SJCRH30 (cell line): ENCODE measurements around the gene TRA2A. TPM values are rescaled to one million over a fixed set of nuclear protein-coding genes. Genes with fewer than 3 reads are reported as not detected.

Experiments used
- DNase-seq, 2 experiments: peaks; one replicate each; pipeline ENCODE4 v3.0.0-alpha.2; 2015 to 2020
- H3K27ac ChIP-seq: fragments of 250-450 bp; sonication (Bioruptor Pico); 2 replicates; pipeline ENCODE4 v1.5.1; 2020; ENCODE audit warnings: mild to moderate bottlenecking, moderate library complexity
- H3K27me3 ChIP-seq: fragments of 250-450 bp; sonication (Bioruptor Pico); 2 replicates; pipeline ENCODE4 v1.5.1; 2020; ENCODE audit warnings: mild to moderate bottlenecking, moderate library complexity
- H3K36me3 ChIP-seq: fragments of 250-450 bp; sonication (Bioruptor Pico); 2 replicates; pipeline ENCODE4 v1.5.1; 2020; ENCODE audit warnings: mild to moderate bottlenecking, moderate library complexity
- H3K4me1 ChIP-seq: fragments of 250-450 bp; sonication (Bioruptor Pico); 2 replicates; pipeline ENCODE4 v1.5.1; 2020; ENCODE audit warnings: mild to moderate bottlenecking, moderate library complexity
- H3K4me3 ChIP-seq: fragments of 250-450 bp; sonication (Bioruptor Pico); 2 replicates; pipeline ENCODE4 v1.5.1; 2020; ENCODE audit warnings: mild to moderate bottlenecking, moderate library complexity
- H3K9me3 ChIP-seq: fragments of 250-450 bp; sonication (Bioruptor Pico); replicated peaks from 2 replicates; pipeline ENCODE4 v1.5.1; 2020; ENCODE audit warnings: mild to moderate bottlenecking, moderate library complexity
- total RNA-seq: library from RNA; depleted of rRNA; stranded (reverse); fragments of >200 nt; shearing (Covaris generic); gene quantifications from 2 replicates; pipeline ENCODE4 v1.2.3, GENCODE V29; 2014

Gene TRA2A
- total RNA-seq, 1 experiment from 2014 or later = 50.0 TPM

DNA sequence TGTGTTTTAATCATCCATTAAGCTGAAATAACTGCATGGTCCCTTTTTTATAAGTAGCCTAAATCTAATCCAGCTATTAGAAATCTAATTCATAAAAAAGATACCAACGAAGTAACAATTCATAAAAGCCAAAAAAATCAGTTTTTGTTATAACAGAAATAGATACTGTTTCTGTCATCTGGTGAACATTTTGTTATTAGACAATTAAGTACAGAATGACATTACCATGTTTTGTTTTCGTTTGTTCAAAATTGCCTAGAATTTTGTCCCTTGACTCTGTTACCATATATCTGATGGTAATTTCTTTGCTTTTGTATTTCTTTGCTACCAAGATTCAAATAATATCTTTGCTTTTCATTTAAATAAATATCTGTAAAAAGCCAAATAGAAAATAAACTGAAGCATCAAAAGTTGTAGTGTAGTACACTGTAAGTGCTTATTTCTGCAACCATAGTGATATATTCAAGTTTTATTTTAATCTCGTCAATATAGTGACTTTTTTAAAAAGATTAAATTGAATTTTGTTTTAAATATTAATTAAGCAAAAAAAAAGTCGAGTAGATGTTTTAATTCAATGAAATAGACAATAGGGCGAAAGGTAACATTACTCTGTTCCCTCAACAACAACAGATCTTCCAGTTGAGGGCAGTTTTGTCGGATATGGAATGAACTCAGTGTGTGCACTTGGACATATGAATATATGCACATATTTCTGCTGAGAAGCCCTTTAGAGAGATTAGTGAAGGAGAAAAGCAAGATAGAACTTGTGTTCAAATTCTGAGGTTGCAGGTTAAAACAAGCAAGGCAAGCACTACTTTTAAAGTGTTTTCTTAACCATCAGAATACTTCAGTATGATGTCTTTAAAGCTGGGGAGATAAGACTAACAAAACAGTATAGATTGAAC is 53.6 kb downstream of the TRA2A start:
- Histone ChIP-seq H3K9me3 (no peaks in the 10 kb centered on the region), H3K27ac (no peak overlapping the region), H3K4me3 (no peak overlapping the region), H3K4me1 (peaks cover 10% of the 10 kb centered on the region), H3K27me3 (no peaks in the 10 kb centered on the region), H3K36me3 (peaks cover 4% of the 10 kb centered on the region; the same call in 1 of the 2 replicates)
- no peak for DNase-seq

DNA sequence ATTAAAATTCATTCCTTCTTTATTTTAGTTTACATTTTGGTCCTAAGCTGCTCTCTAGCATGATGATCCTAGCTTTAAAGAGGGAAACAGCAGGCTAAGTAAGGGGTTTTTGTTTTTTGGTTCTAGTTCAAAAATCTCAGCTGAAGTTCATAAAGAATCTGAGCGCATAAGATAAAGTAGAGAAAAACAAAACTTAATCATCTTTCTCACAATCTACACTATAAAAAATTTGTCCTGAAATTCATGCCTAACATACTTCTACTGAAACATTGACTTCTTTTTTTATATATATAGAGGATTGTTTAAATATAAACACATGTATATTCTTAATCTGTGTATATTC is 54.7 kb downstream of the TRA2A start:
- Histone ChIP-seq H3K4me1 (peaks cover 12% of the 10 kb centered on the region), H3K27ac (peak overlapping the region; percentile 11; the same call in 1 of the 2 replicates), H3K4me3 (peak overlapping the region; percentile 87; the same call in 1 of the 2 replicates), H3K36me3 (peaks cover 4% of the 10 kb centered on the region; the same call in 1 of the 2 replicates), H3K9me3 (no peaks in the 10 kb centered on the region), H3K27me3 (no peaks in the 10 kb centered on the region)
- DNase-seq = no peak

DNA sequence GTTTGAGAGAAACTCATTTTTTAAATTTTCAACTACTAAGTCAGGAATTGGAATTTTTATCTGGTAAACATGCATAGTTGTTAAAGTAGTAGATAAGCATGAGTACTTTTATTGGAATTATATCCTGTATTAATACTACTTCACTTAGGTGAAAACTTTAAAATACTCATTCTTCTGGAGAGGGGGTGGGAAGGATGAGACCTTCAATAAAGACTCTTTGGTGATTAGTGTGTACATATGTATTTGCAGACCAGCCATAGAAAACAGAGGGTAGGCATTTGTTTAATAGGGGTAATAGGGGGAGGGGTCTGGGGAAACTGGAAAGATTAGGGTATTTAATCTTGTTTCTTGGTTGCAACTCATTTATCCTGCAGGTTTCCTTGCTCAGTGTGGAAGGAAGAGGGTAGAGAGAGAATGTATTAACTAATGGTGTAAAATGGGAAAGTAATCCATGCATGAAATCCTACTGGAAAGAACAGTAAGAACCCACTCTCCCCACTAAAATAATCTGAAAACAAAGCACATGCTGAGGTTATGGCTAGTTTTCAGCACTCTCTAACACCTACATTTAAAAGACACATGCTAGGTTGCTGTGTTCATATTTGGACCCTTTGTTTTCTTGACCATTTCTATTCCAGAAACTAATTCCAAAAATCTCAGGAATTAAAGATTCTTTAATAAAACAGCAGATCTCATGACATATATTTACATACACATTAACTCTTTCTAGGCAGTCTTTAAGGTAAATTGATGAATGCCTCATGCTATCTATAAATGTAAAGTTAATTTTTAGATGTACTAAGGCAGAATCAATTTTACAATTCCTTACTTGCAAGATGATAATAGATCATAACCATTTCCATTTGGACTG is 55.3 kb downstream of the TRA2A start:
- Histone ChIP-seq H3K4me1 (peaks cover 12% of the 10 kb centered on the region), H3K27ac (peak overlapping the region; percentile 11; the same call in 1 of the 2 replicates), H3K9me3 (no peaks in the 10 kb centered on the region), H3K4me3 (peak overlapping the region; percentile 87), H3K36me3 (peaks cover 4% of the 10 kb centered on the region; the same call in 1 of the 2 replicates), H3K27me3 (no peaks in the 10 kb centered on the region)
- DNase-seq = peak in 1 of 2 experiments; percentile 44

DNA sequence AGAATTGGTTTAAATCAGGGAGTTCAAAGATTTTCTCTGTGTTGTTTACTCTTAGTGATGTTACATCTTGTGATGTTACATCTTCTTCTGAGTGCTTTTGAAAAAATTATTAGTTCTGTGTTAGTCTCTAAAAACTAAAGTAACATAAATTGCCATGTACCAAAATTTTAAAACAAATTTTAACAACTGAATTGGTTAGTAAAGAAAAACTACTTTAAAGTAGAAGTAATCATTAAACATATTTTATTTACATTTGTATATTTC is 56.3 kb downstream of the TRA2A start:
- Histone ChIP-seq H3K36me3 (peaks cover 4% of the 10 kb centered on the region; the same call in 1 of the 2 replicates), H3K27me3 (no peaks in the 10 kb centered on the region), H3K27ac (peak overlapping the region; percentile 94), H3K9me3 (no peaks in the 10 kb centered on the region), H3K4me1 (peaks cover 12% of the 10 kb centered on the region), H3K4me3 (peak overlapping the region; percentile 87)
- no peak for DNase-seq

DNA sequence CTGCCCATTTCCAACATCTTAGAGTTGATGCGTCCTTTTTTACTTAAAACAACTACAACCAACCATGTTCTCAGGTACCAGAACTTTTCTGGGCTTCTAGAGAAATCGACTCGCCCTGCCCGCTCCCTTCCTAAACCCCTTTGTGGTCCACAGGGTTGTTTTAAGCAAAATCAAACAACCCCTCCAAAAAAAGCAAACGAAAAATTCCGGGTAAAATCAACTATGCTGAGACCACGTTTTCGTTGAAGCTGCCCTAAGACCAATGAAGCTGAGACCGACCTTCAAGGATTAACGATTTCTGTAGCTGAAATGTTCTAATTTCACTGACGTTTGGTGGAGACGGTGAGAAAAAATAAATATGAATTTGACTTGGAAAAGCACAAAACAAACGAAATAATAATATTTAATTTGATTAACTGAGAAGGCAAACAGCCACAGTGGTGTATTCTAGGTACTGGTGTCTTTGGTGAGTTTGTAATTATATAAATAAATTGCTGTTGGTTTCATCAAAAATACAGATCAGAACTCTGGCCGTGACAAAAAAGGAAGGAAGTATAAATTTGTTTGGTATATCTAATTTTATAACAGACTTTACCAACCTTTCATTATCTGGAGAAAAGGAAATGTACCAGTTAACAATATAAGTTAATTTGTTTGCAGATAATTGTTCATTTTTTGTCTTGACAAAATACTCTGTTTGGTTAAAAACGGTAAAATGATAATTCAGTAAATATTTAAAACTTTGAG is 56.8 kb downstream of the TRA2A start:
- Histone ChIP-seq H3K36me3 (peaks cover 4% of the 10 kb centered on the region; the same call in 1 of the 2 replicates), H3K27ac (peak overlapping the region; percentile 94), H3K27me3 (no peaks in the 10 kb centered on the region), H3K4me1 (peaks cover 12% of the 10 kb centered on the region), H3K9me3 (no peaks in the 10 kb centered on the region), H3K4me3 (peak overlapping the region; percentile 87)
- no peak for DNase-seq

DNA sequence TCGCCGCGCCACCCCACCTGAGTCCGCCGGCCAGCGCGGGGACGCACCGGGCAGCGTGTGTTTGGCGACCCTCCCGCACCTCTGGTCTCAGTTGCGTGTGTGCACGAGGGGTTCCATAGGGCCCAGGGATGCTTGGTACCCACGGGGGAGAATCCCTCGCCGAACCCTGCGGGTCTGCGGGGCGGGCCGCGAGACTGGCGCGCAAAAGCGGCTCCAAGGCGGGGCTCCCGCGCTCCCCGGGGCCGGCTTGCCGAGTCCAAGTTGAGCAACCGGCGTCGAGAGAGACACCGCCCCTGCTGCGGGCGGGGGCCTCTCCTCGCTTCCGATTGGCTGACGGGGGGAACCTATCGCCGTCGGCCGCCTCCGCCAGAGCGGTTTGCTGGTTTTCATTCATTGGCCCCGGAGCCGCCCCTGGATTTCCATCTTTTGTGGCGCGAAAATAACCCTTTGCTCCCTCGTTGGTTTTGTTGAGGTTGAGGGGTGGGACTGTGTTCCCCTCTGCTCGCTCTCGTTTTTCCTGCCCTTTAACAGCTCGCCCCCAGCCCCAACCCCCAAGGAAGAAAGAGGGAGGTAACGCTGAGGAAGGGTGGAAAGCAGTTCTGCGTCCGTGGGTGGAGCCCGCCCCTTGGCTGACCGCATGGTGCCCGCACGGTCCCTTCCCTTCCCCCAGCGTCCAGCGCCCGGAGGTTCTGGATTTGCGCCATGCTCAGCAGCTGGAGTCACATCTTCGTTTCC is 57.5 kb downstream of the TRA2A start:
- Histone ChIP-seq H3K36me3 (no peaks in the 10 kb centered on the region), H3K4me1 (peaks cover 12% of the 10 kb centered on the region), H3K27me3 (no peaks in the 10 kb centered on the region), H3K9me3 (no peaks in the 10 kb centered on the region), H3K4me3 (peak overlapping the region; percentile 87), H3K27ac (peak overlapping the region; percentile 94)
- peak; percentile 99 to 100 for DNase-seq

DNA sequence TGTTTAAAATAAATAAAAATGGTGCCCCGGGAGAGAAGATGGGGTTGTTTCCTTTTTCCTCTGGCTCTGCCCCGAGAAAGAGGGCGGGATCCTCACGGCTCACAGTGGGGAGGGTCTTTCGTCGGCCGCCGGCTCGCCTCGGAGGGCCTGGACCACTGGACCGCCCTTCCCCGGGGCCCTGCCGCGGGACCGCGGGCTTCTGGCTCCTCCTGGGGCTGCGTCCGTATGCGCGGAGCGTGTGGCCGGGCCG is 58.0 kb downstream of the TRA2A start:
- Histone ChIP-seq H3K36me3 (no peaks in the 10 kb centered on the region), H3K4me3 (peak overlapping the region; percentile 87), H3K4me1 (peaks cover 12% of the 10 kb centered on the region), H3K27ac (peak overlapping the region; percentile 94), H3K9me3 (no peaks in the 10 kb centered on the region), H3K27me3 (no peaks in the 10 kb centered on the region)
- peak; percentile 75 to 77 for DNase-seq

DNA sequence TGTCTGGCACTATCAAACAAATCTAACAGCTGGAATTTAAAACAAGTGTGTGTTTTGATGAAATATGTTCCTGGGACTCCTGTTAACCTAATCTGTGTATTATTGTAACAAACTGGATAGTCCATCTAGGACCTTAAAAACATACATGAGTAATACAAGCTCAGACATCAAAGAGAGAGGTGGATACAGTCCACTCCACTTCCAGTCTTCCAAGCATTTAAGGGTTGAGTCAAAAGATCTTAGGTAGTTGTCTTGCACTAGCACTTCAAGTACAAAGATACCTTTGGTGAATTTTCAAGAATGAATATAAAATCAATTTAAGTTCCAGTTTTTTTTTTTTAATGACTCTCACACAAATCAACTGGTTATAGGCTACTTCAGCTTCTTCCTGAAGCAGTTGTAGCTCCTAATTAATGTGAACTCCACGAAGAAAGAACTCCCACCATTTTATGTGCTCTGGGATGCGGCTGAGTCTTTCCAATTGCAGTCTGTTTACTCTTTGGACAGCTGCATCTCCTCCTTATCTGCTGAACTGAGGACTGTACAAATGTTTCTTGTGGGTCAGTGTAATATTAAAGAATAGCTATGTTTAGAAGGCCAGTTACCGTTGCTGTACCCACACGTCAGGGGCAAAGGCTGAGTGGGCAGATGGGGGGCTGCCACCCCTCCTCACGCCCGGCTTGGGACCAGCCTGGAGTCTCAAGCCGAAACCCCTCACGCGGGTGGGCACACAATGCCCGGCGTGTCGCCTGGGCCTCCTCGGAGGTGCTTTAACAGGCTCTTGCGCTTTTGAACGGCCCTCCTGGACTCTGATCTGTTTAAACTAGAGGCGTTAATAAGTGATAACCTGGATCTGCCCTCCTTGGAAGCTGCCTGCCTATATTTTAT is 58.6 kb downstream of the TRA2A start:
- H3K4me3 ChIP-seq = peak overlapping the region; percentile 87
- peak; percentile 52 to 74 for DNase-seq
- H3K27me3 ChIP-seq = no peaks in the 10 kb centered on the region
- H3K36me3 ChIP-seq = no peaks in the 10 kb centered on the region
- H3K4me1 ChIP-seq = peaks cover 12% of the 10 kb centered on the region
- no peaks in the 10 kb centered on the region for H3K9me3 ChIP-seq
- H3K27ac ChIP-seq = peak overlapping the region; percentile 94

DNA sequence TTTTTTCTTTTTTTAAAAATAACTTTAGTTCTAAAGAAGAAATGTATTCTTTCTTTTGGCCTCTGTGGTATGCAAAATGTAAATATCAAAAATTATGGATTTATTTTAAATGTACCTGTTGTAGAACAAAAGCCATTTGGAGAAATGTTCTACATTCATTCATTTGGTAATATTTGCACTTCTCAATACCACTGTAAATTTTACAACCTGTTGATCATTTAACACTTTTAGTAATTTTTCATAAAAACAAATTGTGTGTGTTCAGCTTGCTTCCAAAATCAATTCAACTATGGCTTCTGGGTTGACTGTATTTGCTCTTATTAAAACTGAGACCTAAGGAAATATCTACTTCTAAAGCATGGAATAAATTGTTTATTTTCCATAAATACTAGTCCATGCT is 59.2 kb downstream of the TRA2A start:
- DNase-seq = no peak
- Histone ChIP-seq H3K36me3 (no peaks in the 10 kb centered on the region), H3K27ac (peak overlapping the region; percentile 94), H3K4me3 (peak overlapping the region; percentile 87), H3K4me1 (peaks cover 9% of the 10 kb centered on the region), H3K9me3 (no peaks in the 10 kb centered on the region), H3K27me3 (no peaks in the 10 kb centered on the region)

DNA sequence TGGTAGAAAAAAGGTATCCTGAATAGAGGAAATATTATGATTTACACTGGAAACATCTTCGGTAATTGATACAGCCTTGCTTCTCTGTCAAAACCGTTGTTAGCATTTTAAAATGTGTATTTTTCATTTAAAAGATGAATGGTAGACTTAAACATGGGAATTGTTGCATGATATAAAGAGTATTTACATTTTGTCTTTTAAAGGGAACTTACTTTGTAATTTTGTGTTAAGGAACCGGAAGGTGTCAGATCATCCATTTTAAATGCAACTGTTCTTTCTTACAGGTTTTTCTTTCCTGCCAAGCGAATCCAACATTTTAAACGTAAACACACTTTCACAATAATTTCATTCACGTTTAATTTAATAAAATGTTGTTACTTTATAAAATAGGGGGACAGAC is 59.7 kb downstream of the TRA2A start:
- peak overlapping the region; percentile 94 for H3K27ac ChIP-seq
- no peaks in the 10 kb centered on the region for H3K36me3 ChIP-seq
- H3K4me3 ChIP-seq = peak overlapping the region; percentile 87
- no peaks in the 10 kb centered on the region for H3K27me3 ChIP-seq
- H3K4me1 ChIP-seq = peaks cover 7% of the 10 kb centered on the region
- peak in 1 of 2 experiments; percentile 35 for DNase-seq
- no peaks in the 10 kb centered on the region for H3K9me3 ChIP-seq

DNA sequence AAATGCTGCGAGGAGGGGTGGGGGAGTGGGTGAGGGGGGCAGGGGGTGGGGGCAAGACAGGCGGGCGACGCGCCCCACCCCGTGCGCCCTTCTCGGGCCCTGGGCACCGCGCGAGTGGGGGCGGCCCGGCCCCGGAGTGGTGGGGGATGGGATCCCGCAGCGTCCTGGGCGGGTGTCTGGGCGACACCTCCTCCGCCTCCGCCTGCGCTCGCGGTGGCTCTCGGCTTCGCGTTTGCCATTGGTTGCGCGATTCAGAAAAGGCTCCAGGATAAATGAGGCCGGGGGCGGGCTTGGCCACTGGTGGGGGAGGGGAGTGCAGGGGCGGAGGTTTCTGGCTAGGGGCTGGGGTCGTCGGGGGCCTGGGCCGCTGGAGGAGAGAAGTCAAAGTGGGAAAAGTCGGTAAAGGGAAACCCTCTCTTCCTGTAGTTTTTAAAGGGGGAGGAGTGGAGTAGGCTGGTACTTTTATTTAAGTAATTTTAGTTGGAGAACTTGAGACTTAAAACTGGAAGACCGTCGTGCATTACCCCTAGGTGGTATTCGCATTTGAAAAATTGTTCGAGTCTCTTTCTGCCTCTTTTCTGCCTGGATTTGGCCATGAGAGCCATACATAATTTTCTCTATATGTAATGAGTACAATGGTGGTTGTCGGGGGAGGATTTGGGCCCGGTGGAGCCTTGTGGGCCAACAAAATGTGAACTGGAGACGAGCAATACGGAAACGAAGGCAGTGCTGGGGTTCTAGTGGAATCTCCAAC is 60.5 kb downstream of the TRA2A start:
- H3K27ac ChIP-seq = peak overlapping the region; percentile 94
- no peaks in the 10 kb centered on the region for H3K27me3 ChIP-seq
- DNase-seq = peak; percentile 95
- peaks cover 5% of the 10 kb centered on the region for H3K4me1 ChIP-seq
- no peaks in the 10 kb centered on the region; the same call in 1 of the 2 replicates for H3K36me3 ChIP-seq
- no peaks in the 10 kb centered on the region for H3K9me3 ChIP-seq
- peak overlapping the region; percentile 87 for H3K4me3 ChIP-seq

DNA sequence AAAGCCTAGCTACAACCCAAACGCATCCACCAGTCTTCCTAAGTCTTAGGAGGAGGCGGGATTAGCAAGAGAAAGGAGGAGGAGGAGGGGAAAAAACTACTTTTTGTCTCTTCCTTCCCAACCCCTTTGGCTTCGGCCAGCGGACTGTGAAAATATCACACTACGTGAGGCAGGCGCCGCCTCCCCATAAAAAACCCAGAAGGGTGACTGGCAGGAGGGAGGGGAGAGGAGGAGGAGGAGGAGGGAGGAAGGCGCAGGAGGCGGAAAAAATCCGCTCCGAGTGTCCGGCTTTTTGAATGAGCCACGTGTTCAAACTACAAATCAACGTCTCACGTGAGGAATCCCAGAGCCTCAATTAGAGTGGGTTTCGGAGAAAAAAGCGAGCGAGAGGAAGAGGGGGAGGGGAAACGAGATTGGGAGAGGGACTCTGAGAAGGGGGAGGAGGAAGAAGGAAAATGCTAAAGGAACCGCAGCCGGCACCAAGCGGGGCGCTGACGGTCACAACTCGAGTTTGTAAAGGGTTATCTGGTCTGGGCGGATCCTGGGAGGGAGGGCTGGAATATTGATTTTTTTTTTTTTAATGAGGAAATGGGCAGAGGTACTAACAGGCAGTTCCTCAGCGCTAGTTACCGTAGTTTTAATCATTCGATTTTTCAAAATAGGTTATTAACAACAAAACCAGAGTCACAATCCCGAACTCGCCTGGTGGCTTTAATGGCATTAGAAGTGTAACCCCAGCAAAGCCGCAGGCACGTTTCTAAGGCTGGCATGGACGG is 61.3 kb downstream of the TRA2A start, which contains the start of gene IGF2BP3:
IGF2BP3 (minus strand) TSS at position 162 of the 776 bp plus-strand sequence. CDS start 381 bp downstream, outside the sequence.
- H3K9me3 ChIP-seq = no peaks in the 10 kb centered on the region
- peak within 1 kb of the TSS; percentile 94 for H3K27ac ChIP-seq
- no peaks in the 10 kb centered on the region for H3K27me3 ChIP-seq
- H3K36me3 ChIP-seq = peaks cover under 1% of the 10 kb centered on the region
- DNase-seq = peak; percentile 93 to 98
- peaks cover 7% of the 10 kb centered on the region; the same call in 1 of the 2 replicates for H3K4me1 ChIP-seq
- H3K4me3 ChIP-seq = peak within 1 kb of the TSS; percentile 87
